PC-9 (cell line): ENCODE results near the gene AKAP8L. TPM values are rescaled to one million over a fixed set of nuclear protein-coding genes. Genes with fewer than 3 reads are reported as not detected.

Experiments
- BruUV-seq: library from RNA; stranded (reverse); fragments of 400-500 nt; replicated peaks from 2 replicates; lab custom pipeline; 2021; lab: Mats Ljungman, UMichigan
- CTCF ChIA-PET: fragments of 300-600 bp; sonication (Branson Sonifier 250); formaldehyde crosslinking; loops from one replicate; lab custom pipeline; 2022; ENCODE audit warnings: antibody characterized with exemption; lab: Charles Lee
- POLR2A ChIA-PET: fragments of 300-600 bp; sonication (Branson Sonifier 250); formaldehyde crosslinking; loops from one replicate; lab custom pipeline; 2022; ENCODE audit warnings: antibody characterized with exemption; ENCODE audit not compliant: unreplicated experiment; lab: Charles Lee
- DNase-seq, 2 experiments: peaks; one replicate each; pipeline versions ENCODE4 v3.0.0 to v3.0.0-alpha.2; 2015 to 2022; ENCODE audit warnings: mixed read lengths in 1 of 2
- H2AFZ ChIP-seq: fragments of 200-600 bp; sonication (generic); 2 replicates; pipeline ENCODE4 v1.8.1; 2017; ENCODE audit warnings: antibody characterized with exemption
- H3F3A ChIP-seq: fragments of 200-600 bp; sonication (generic); 2 replicates; pipeline ENCODE4 v1.8.1; 2017; ENCODE audit warnings: antibody characterized with exemption, mild to moderate bottlenecking, low read depth; ENCODE audit not compliant: insufficient read depth
- H3K27ac ChIP-seq: fragments of 200-600 bp; sonication (generic); 2 replicates; pipeline ENCODE4 v1.6.1; 2016; ENCODE audit warnings: mixed run types
- H3K27me3 ChIP-seq: fragments of 200-600 bp; sonication (generic); 2 replicates; pipeline ENCODE4 v1.6.1; 2016; ENCODE audit warnings: low read depth, mixed run types; ENCODE audit not compliant: insufficient read depth
- H3K36me3 ChIP-seq: fragments of 200-600 bp; sonication (generic); 2 replicates; pipeline ENCODE4 v1.6.1; 2016; ENCODE audit warnings: low read depth, mixed run types
- H3K4me1 ChIP-seq: fragments of 200-600 bp; sonication (generic); replicated peaks from 2 replicates; pipeline ENCODE4 v1.6.1; 2016; ENCODE audit warnings: mixed run types; ENCODE audit not compliant: insufficient read depth
- H3K4me2 ChIP-seq: fragments of 200-600 bp; sonication (generic); 2 replicates; pipeline ENCODE4 v1.6.1; 2017; ENCODE audit warnings: mixed run types
- H3K4me3 ChIP-seq: fragments of 200-600 bp; sonication (generic); 2 replicates; pipeline ENCODE4 v1.6.1; 2016; ENCODE audit warnings: mixed run types
- H3K79me2 ChIP-seq: fragments of 200-600 bp; sonication (generic); 2 replicates; pipeline ENCODE4 v1.6.1; 2017; ENCODE audit warnings: low read depth, mixed run types
- H3K9me2 ChIP-seq: fragments of 200-600 bp; sonication (generic); 2 replicates; pipeline ENCODE4 v1.8.1; 2017; ENCODE audit warnings: mild to moderate bottlenecking; ENCODE audit not compliant: insufficient read depth
- H3K9me3 ChIP-seq: fragments of 200-600 bp; sonication (generic); 2 replicates; pipeline ENCODE4 v1.8.1; 2016; ENCODE audit warnings: low read depth; ENCODE audit not compliant: insufficient read depth
- H4K20me1 ChIP-seq: fragments of 200-600 bp; sonication (generic); 2 replicates; pipeline ENCODE4 v1.8.1; 2017; ENCODE audit not compliant: insufficient read depth
- CTCF ChIP-seq: fragments of 200-600 bp; sonication (generic); conservative IDR thresholded peaks from 2 replicates; pipeline ENCODE4 v1.6.1; 2017; ENCODE audit warnings: mixed run types, antibody characterized with exemption, mild to moderate bottlenecking, moderate library complexity
- EZH2 ChIP-seq: fragments of 200-600 bp; sonication (generic); IDR thresholded peaks from 2 replicates; pipeline ENCODE4 v1.8.0; 2017; ENCODE audit warnings: antibody characterized with exemption, low read depth
- intact Hi-C: fragments of 100-400 bp; cut with micrococcal nuclease; formaldehyde crosslinking; loops from one replicate; pipeline ENCODE4 v1.10.0; 2022; ENCODE audit not compliant: unreplicated experiment
- total RNA-seq: library from RNA; stranded (reverse); gene quantifications from 2 replicates; pipeline ENCODE4 v1.2.3, GENCODE V29; 2021

The AKAP8L gene
- total RNA-seq, 1 experiment from 2014 or later = 49.9 TPM

DNA sequence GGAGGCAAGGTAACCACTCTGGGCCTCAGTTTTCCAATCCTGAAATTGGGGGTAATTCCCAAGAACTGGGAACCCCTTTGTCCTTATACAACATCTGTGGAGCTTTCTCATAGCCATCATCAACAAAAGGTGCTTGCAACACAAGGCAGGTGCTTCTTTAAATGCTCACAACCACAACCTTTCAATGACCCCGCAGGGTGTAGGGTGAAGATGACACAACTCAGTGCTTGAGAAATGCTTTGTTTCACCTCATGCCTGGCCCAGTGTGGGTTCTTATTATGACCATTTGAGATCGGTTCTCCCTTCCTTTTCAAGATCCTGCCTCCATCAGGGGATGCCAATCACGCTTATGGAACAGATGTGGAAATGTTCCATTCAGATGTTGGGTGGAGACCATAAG lies 22.5 kb upstream of the AKAP8L start:
- DNase-seq = peak in 1 of 2 experiments; percentile 31
- H3K9me3 ChIP-seq = no peaks in the 10 kb centered on the region
- 0 out of 2 replicates have a peak, but pooled peaks cover 5% of the 10 kb centered on the region for H3K4me1 ChIP-seq
- intact Hi-C loops = no loop called here
- BruUV-seq = no TSS peak
- no peak overlapping the region for H3K4me3 ChIP-seq
- H3K4me2 ChIP-seq = no peak overlapping the region
- no peaks in the 10 kb centered on the region for H3K27me3 ChIP-seq
- no peaks in the 10 kb centered on the region for H3K79me2 ChIP-seq
- TF ChIP-seq CTCF = no peak
- TF ChIP-seq EZH2 = no peak
- H3K36me3 ChIP-seq = no peaks in the 10 kb centered on the region
- POLR2A ChIA-PET = no interaction called here
- no peaks in the 10 kb centered on the region for H4K20me1 ChIP-seq
- no peaks in the 10 kb centered on the region for H3F3A ChIP-seq
- H2AFZ ChIP-seq = no peak overlapping the region
- H3K27ac ChIP-seq = no peak overlapping the region
- no peaks in the 10 kb centered on the region for H3K9me2 ChIP-seq
- CTCF ChIA-PET = no interaction called here

- CTCF ChIA-PET = no interaction called here
- POLR2A ChIA-PET = no interaction called here
- 0 out of 2 replicates have a peak, but pooled peaks cover 5% of the 10 kb centered on the region for H3K4me1 ChIP-seq
- H3K27ac ChIP-seq = no peak overlapping the region
- no peak overlapping the region for H3K4me3 ChIP-seq
- no peak for TF ChIP-seq CTCF
- no peak for TF ChIP-seq EZH2
- no peaks in the 10 kb centered on the region for H3K79me2 ChIP-seq
- intact Hi-C loops = no loop called here
- H3K9me2 ChIP-seq = no peaks in the 10 kb centered on the region
- H3K36me3 ChIP-seq = no peaks in the 10 kb centered on the region
- H3K4me2 ChIP-seq = no peak overlapping the region
- no peaks in the 10 kb centered on the region for H3K9me3 ChIP-seq
- no peaks in the 10 kb centered on the region for H3K27me3 ChIP-seq
- no peak for DNase-seq
- H3F3A ChIP-seq = no peaks in the 10 kb centered on the region
- no TSS peak for BruUV-seq
- no peak overlapping the region for H2AFZ ChIP-seq
- H4K20me1 ChIP-seq = no peaks in the 10 kb centered on the region
These were observed 21.2 kb upstream of the AKAP8L start for GRCh38 chr19:15439821-15440641.

DNA sequence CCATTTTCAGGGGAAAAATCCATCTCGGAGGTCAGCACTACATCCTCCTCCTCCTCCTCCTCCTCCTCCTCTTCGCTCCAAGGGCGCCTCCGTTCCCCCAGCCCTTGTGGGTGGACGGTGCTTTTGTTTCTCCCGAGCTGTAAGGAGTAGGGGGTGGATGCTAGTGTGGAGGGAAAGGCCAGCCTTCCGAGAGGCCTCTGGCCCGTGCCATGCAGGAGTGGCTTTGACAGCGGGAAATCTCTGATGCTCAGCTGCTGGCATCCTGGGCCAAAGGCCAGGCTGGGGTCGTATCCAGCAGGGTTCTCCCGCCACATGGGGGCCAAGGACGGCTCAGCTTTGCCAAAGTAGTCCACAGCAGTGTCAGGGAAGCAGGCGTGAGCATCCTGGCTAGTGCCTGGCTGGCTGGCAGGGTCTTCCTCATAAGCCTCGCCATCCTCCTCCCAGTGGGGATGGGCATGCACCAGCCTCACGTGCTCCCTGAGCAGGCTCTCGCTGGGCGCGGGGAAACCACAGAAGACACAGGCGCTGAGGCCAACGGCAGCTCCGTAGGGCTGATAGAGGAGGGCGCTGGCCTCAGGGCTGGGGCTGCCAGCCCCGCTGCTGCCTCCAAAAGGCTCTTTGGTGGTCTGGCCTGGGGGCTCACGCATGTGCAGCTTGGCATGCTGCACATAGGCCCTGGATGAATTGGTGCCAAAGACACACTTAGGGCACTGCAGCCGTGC lies 20.5 kb upstream of the AKAP8L start:
- POLR2A ChIA-PET = no interaction called here
- no peak overlapping the region for H3K27ac ChIP-seq
- BruUV-seq = no TSS peak
- no peaks in the 10 kb centered on the region for H3K9me2 ChIP-seq
- intact Hi-C loops = no loop called here
- TF ChIP-seq EZH2 (no peak), CTCF (no peak)
- no peak overlapping the region for H3K4me3 ChIP-seq
- 0 out of 2 replicates have a peak, but pooled peaks cover 5% of the 10 kb centered on the region for H3K4me1 ChIP-seq
- no peaks in the 10 kb centered on the region for H3K9me3 ChIP-seq
- no peaks in the 10 kb centered on the region for H4K20me1 ChIP-seq
- H3K27me3 ChIP-seq = no peaks in the 10 kb centered on the region
- CTCF ChIA-PET = no interaction called here
- no peak for DNase-seq
- H2AFZ ChIP-seq = no peak overlapping the region
- H3K36me3 ChIP-seq = no peaks in the 10 kb centered on the region
- H3K79me2 ChIP-seq = no peaks in the 10 kb centered on the region
- H3F3A ChIP-seq = no peaks in the 10 kb centered on the region
- no peak overlapping the region for H3K4me2 ChIP-seq
